Central memory CD4-positive, alpha-beta T cell (primary cell): ENCODE measurements around the gene NUP153.
"Not testable (repeated sequence)": the region's sequence is repeated elsewhere in the genome, so short reads cannot be mapped to it uniquely, and the experiment has no call there.

Experiments
- DNase-seq: peaks from one replicate; pipeline ENCODE4 v3.0.0; 2022

NUP153 gene

GRCh38 chr6:17712576-17712975 lies 5.9 kb upstream of the NUP153 start:
- DNase-seq: no peak

- no peak for DNase-seq
Measured at GRCh38 chr6:17710331-17710730, 3.6 kb upstream of the NUP153 start.

- no peak for DNase-seq
Measured at GRCh38 chr6:17709476-17709875, 2.8 kb upstream of the NUP153 start.

GRCh38 chr6:17708035-17708434 lies 1.3 kb upstream of the NUP153 start:
- DNase-seq: not testable (repeated sequence)

- DNase-seq: no peak
Measured at GRCh38 chr6:17707371-17707651, 586 bp upstream of the NUP153 start.

GRCh38 chr6:17705778-17706579 lies 746 bp downstream of the NUP153 start:
- peak; percentile 87 for DNase-seq

GRCh38 chr6:17705428-17705777 lies 1.3 kb downstream of the NUP153 start:
- DNase-seq: no peak

- DNase-seq: no peak
Measured at GRCh38 chr6:17703256-17703694, 3.5 kb downstream of the NUP153 start.

- no peak for DNase-seq
Measured at GRCh38 chr6:17700421-17701416, 6.0 kb downstream of the NUP153 start.

- DNase-seq: no peak
Measured at GRCh38 chr6:17691925-17692538, 14.7 kb downstream of the NUP153 start.

- DNase-seq: no peak
Measured at GRCh38 chr6:17688481-17688880, 18.2 kb downstream of the NUP153 start.

- no peak for DNase-seq
Measured at GRCh38 chr6:17687136-17687535, 19.6 kb downstream of the NUP153 start.

GRCh38 chr6:17684134-17684533 lies 22.6 kb downstream of the NUP153 start:
- DNase-seq: no peak

- no peak for DNase-seq
Measured at GRCh38 chr6:17683428-17683827, 23.3 kb downstream of the NUP153 start.

- no peak for DNase-seq
Measured at GRCh38 chr6:17679726-17680125, 27.0 kb downstream of the NUP153 start.

GRCh38 chr6:17677602-17678001 lies 29.1 kb downstream of the NUP153 start:
- DNase-seq: no peak

- DNase-seq: no peak
Measured at GRCh38 chr6:17673543-17674254, 33.0 kb downstream of the NUP153 start.

GRCh38 chr6:17672064-17672718 lies 34.5 kb downstream of the NUP153 start:
- no peak for DNase-seq

- DNase-seq: no peak
Measured at GRCh38 chr6:17666646-17667045, 40.1 kb downstream of the NUP153 start.

- DNase-seq: peak; percentile 9
Measured at GRCh38 chr6:17665132-17665531, 41.6 kb downstream of the NUP153 start.

- DNase-seq: no peak
Measured at GRCh38 chr6:17663226-17663625, 43.5 kb downstream of the NUP153 start.

GRCh38 chr6:17662585-17662984 lies 44.1 kb downstream of the NUP153 start:
- no peak for DNase-seq
